ENCODE measurements around the gene TCF20. TPM values are rescaled to one million over a fixed set of nuclear protein-coding genes. Genes with fewer than 3 reads are reported as not detected.

The TCF20 gene
- total RNA-seq, 3 donors from 2014 or later: 24.2 to 43.3 (median 36.1) TPM

DNA sequence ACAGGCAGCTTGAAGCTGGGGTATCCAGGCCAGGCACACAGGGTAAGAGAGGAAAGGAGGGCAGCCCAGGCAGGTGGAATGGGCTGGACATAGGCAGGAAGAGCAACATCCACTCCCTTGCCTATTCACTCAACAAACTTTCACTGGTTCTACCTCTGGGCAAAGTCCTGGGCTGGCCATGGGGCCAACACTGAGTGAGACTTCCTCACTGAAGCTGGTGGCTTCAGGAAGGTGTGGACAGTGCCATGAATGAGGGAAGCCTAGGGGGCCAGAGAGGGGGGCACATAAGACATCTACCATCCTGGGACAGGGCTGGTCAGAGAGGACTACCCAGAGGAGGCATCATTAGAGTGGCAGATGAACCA, 44.9 kb upstream of the TCF20 start:
- intact Hi-C loops (cut with DNase I; ENCODE audit: low total_unique reads): no loop called here
- TF ChIP-seq CTCF (IDR thresholded peaks at IDR 0.05) (no peak), POLR2A (IDR thresholded peaks at IDR 0.05) (no peak), POLR2AphosphoS5 (IDR thresholded peaks at IDR 0.05) (no peak)
- Histone ChIP-seq H3K4me1 (peaks cover 13 to 35% of the 10 kb centered on the region in 2 donors), H3K27ac (peak overlapping the region; percentile 65 to 78), H3K9me3 (no peaks in the 10 kb centered on the region), H3K27me3 (no peaks in the 10 kb centered on the region), H3K4me3 (no peak overlapping the region), H3K36me3 (no peaks in the 10 kb centered on the region)
- DNase-seq (ENCODE audit: low spot score in 2 of 2): no peak

DNA sequence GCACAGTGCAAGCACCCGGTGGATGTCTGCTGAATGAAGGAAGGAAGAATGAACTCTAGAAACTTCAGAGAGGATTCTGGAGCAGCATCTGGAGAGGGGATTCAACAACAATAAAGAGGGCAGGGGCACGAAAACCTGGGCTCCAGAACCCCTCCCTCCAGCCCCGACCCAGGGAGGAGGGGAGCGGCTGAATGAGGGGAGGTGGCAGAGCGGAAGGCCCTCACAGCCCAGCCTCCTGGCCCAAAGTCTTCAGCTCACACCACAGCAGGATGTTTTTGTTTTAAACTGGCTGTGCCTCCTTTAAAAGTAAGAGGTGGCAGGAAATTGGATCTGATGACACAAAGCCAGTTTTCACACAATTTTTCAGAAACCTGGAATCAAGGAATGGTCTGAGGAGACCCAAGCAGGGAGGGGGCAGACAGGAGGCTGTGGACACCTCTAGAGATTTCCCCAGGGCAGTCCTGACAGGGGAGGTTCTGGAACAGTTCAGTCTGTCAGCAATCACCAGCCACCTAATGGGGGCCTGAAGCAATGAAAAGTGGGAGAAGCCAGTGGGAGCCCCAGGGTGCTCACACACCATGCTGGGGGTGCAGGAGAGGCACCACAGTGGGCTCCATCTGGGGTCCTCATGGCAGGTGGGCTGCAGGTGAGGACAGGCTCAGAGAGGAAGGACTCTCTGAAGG, 44.4 kb upstream of the TCF20 start:
- no peak for DNase-seq (ENCODE audit: low spot score in 2 of 2)
- no peak overlapping the region for H3K4me3 ChIP-seq
- no peaks in the 10 kb centered on the region for H3K9me3 ChIP-seq
- H3K27ac ChIP-seq: peak overlapping the region; percentile 65 to 78
- no peaks in the 10 kb centered on the region for H3K27me3 ChIP-seq
- intact Hi-C loops (cut with DNase I; ENCODE audit: low total_unique reads): no loop called here
- TF ChIP-seq CTCF (IDR thresholded peaks at IDR 0.05) (no peak), POLR2AphosphoS5 (IDR thresholded peaks at IDR 0.05) (no peak), POLR2A (IDR thresholded peaks at IDR 0.05) (no peak)
- no peaks in the 10 kb centered on the region for H3K36me3 ChIP-seq
- peaks cover 13 to 31% of the 10 kb centered on the region in 2 donors for H3K4me1 ChIP-seq

- H3K4me1 ChIP-seq: peaks cover 13 to 30% of the 10 kb centered on the region in 2 donors
- H3K4me3 ChIP-seq: peak overlapping the region in 2 of 3 donors; percentile 15 to 26
- no peaks in the 10 kb centered on the region for H3K36me3 ChIP-seq
- intact Hi-C loops (cut with DNase I; ENCODE audit: low total_unique reads): no loop called here
- TF ChIP-seq CTCF (IDR thresholded peaks at IDR 0.05) (peak in 2 of 3 donors; percentile 12 to 22), POLR2A (IDR thresholded peaks at IDR 0.05) (no peak), POLR2AphosphoS5 (IDR thresholded peaks at IDR 0.05) (peak in 1 of 3 donors; percentile 18)
- no peaks in the 10 kb centered on the region for H3K9me3 ChIP-seq
- no peaks in the 10 kb centered on the region for H3K27me3 ChIP-seq
- DNase-seq (ENCODE audit: low spot score in 2 of 2): peak; percentile 63 to 65
- peak overlapping the region; percentile 65 to 78 for H3K27ac ChIP-seq
Observed at GRCh38 chr22:42313804-42314581, 43.5 kb upstream of the TCF20 start.

- intact Hi-C loops (cut with DNase I; ENCODE audit: low total_unique reads): no loop called here
- TF ChIP-seq POLR2AphosphoS5 (IDR thresholded peaks at IDR 0.05) (no peak), POLR2A (IDR thresholded peaks at IDR 0.05) (no peak), CTCF (IDR thresholded peaks at IDR 0.05) (no peak)
- H3K27me3 ChIP-seq: no peaks in the 10 kb centered on the region
- no peaks in the 10 kb centered on the region for H3K36me3 ChIP-seq
- peak overlapping the region in 1 of 2 donors; percentile 65 for H3K27ac ChIP-seq
- peaks cover 13 to 22% of the 10 kb centered on the region in 2 donors for H3K4me1 ChIP-seq
- H3K9me3 ChIP-seq: no peaks in the 10 kb centered on the region
- H3K4me3 ChIP-seq: no peak overlapping the region
- no peak for DNase-seq (ENCODE audit: low spot score in 2 of 2)
Observed at GRCh38 chr22:42313204-42313603, 42.8 kb upstream of the TCF20 start.
